Right lobe of liver (tissue), 6 donors: ENCODE measurements around the gene MTMR10. TPM values are rescaled to one million over a fixed set of nuclear protein-coding genes. Genes with fewer than 3 reads are reported as not detected.
A peak's percentile ranks its signal among the peaks of the same experiment; 100 is the strongest.

ENCODE experiments used
- ATAC-seq, 4 donors: fragments of 200-7000 bp; cut with Tn5 transposase; one replicate each; pipeline ENCODE4 v1.9.1; 2020; ENCODE audit warnings: mild to moderate bottlenecking in 4 of 4, moderate library complexity in 4 of 4
- DNase-seq, 3 donors: peaks; one replicate each; pipeline ENCODE4 v3.0.0-alpha.2; 2020
- H3K27ac ChIP-seq, 3 donors: fragments of 200-600 bp; one replicate each; pipeline ENCODE4 v1.8.0; 2022
- H3K27me3 ChIP-seq, 2 donors: fragments of 200-600 bp; one replicate each; pipeline ENCODE4 v1.8.0; 2022
- H3K36me3 ChIP-seq, 4 donors: fragments of 200-600 bp; sonication (generic) in 1 of 4; one replicate each; pipeline versions ENCODE4 v1.5.1 to v1.8.0; 2017 to 2022; ENCODE audit warnings: control low read depth in 1 of 4
- H3K4me1 ChIP-seq, 4 donors: fragments of 200-600 bp; sonication (generic) in 1 of 4; one replicate each; pipeline versions ENCODE4 v1.5.1 to v1.8.0; 2017 to 2022; ENCODE audit warnings: control low read depth in 1 of 4
- H3K4me3 ChIP-seq, 3 donors: fragments of 200-600 bp; one replicate each; pipeline ENCODE4 v1.8.0; 2022
- H3K9me3 ChIP-seq, 4 donors: fragments of 200-600 bp; sonication (generic) in 1 of 4; one replicate each; pipeline versions ENCODE4 v1.5.1 to v1.8.0; 2017 to 2022; ENCODE audit warnings: control low read depth in 1 of 4
- CTCF ChIP-seq, 4 donors: fragments of 200-600 bp in 3 of 4; fragments of 450-650 bp in 1 of 4; IDR thresholded peaks; one replicate each; pipeline versions ENCODE4 v1.5.1 to v1.8.0; 2016 to 2022; ENCODE audit warnings: antibody characterized with exemption in 4 of 4, mild to moderate bottlenecking in 2 of 4
- POLR2A ChIP-seq: fragments of 450-650 bp; IDR thresholded peaks from one replicate; pipeline ENCODE4 v1.6.1; 2017; ENCODE audit warnings: antibody characterized with exemption, mild to moderate bottlenecking
- WGBS: methylation state at CpG from one replicate; pipeline ENCODE4 v1.1.6; 2018; ENCODE audit warnings: low coverage, low lambda C conversion rate; ENCODE audit not compliant: insufficient coverage; ENCODE audit errors: missing lambda C conversion rate; 5-methylcytosine and 5-hydroxymethylcytosine counted together
- intact Hi-C, 2 donors: fragments of 100-400 bp; cut with DNase I; formaldehyde crosslinking; loops; one replicate each; pipeline versions ENCODE4 v1.11.2 to v1.14.1; 2022
- long read RNA-seq: library from polyadenylated mRNA; unstranded; transcript quantifications from one replicate; pipeline ENCODE4 v2.0.0, GENCODE V29; 2019
- total RNA-seq, 6 experiments: library from RNA; depleted of rRNA in 2 of 6; stranded (reverse); fragments of >200 nt in 2 of 6; fragmentation: NEBNext Ultra II Directional in 3 of 6; extraction: Animal tissue kit (Norgen Biotek cat#: 25700) in 3 of 6; gene quantifications; one replicate each; pipeline versions ENCODE4 v1.1.0 to v1.2.4, GENCODE V29; 2016 to 2023
- donor health status: DM: no; HTN: yes; CAD: no.
- donor health status: DM: no; HTN: no; CAD: no.
- donor health status: DM: no; HTN: no; CAD: no.
- donor health status: DM: no; HTN: yes; CAD: no.
- donor health status: DM: no; HTN: yes; CAD: no.

MTMR10 gene
- total RNA-seq: 10 to 100 TPM; 16.2 to 29.1 (median 22.3) TPM
- long read RNA-seq, partial matches to known transcripts: 0 of 1 reads
- long read RNA-seq, other reads (novel, unspliced or antisense): 1 of 1 reads

GRCh38 chr15:30991255-30992235 is at the start of gene MTMR10:
Gene MTMR10 (minus strand): TSS chr15:30991628. CDS start chr15:30991506, 122 bp downstream.
- ATAC-seq: peak; percentile 85 to 96 (median 90)
- intact Hi-C loops: no loop called here
- 0% methylated on average over 12 of the region's 114 CpGs for WGBS

GRCh38 chr15:31040611-31041010 is 49.2 kb upstream of the MTMR10 start:
- intact Hi-C loops: no loop called here
- no peaks in the 10 kb centered on the region for H3K9me3 ChIP-seq
- no peak for DNase-seq
- H3K4me1 ChIP-seq: no peaks in the 10 kb centered on the region
- TF ChIP-seq POLR2A (no peak), CTCF (IDR thresholded peaks at IDR 0.05) (no peak)
- no peak overlapping the region for H3K4me3 ChIP-seq
- WGBS: 79% methylated on average over 2 of the region's 8 CpGs
- H3K36me3 ChIP-seq: no peaks in the 10 kb centered on the region
- no peak for ATAC-seq
- H3K27me3 ChIP-seq: no peaks in the 10 kb centered on the region
- H3K27ac ChIP-seq: no peak overlapping the region

More at GRCh38 chr15:30991255-30992235, at the start of gene MTMR10:
- Histone ChIP-seq H3K27ac (peak within 1 kb of the TSS; percentile 92 to 98 (median 96)), H3K36me3 (peaks cover 0 to 2% (median 0%) of the 10 kb centered on the region in 4 donors), H3K27me3 (no peaks in the 10 kb centered on the region), H3K9me3 (no peaks in the 10 kb centered on the region), H3K4me1 (peaks cover 0 to 39% (median 9%) of the 10 kb centered on the region in 4 donors), H3K4me3 (peak within 1 kb of the TSS; percentile 60 to 94 (median 69))
- TF ChIP-seq POLR2A (peak; percentile 98), CTCF (IDR thresholded peaks at IDR 0.05) (no peak)
- peak; percentile 88 to 92 (median 89) for DNase-seq

- ATAC-seq (no peak), DNase-seq (no peak)
- Histone ChIP-seq H3K27me3 (no peaks in the 10 kb centered on the region), H3K4me3 (no peak overlapping the region), H3K27ac (no peak overlapping the region), H3K9me3 (no peaks in the 10 kb centered on the region), H3K36me3 (no peaks in the 10 kb centered on the region), H3K4me1 (no peaks in the 10 kb centered on the region)
- intact Hi-C loops: no loop called here
- WGBS: 76% methylated on average over 5 of the region's 16 CpGs
- no peak for TF ChIP-seq CTCF (IDR thresholded peaks at IDR 0.05)
- no peak for TF ChIP-seq POLR2A
Measured at GRCh38 chr15:31039961-31040360, 48.5 kb upstream of the MTMR10 start.

- TF ChIP-seq POLR2A (no peak), CTCF (IDR thresholded peaks at IDR 0.05) (no peak)
- Histone ChIP-seq H3K4me3 (no peak overlapping the region), H3K27me3 (no peaks in the 10 kb centered on the region), H3K27ac (no peak overlapping the region), H3K9me3 (no peaks in the 10 kb centered on the region), H3K4me1 (no peaks in the 10 kb centered on the region), H3K36me3 (no peaks in the 10 kb centered on the region)
- ATAC-seq (no peak), DNase-seq (no peak)
- 89% methylated on average over 10 of the region's 10 CpGs for WGBS
- intact Hi-C loops: no loop called here
Measured at GRCh38 chr15:31037731-31038477, 46.5 kb upstream of the MTMR10 start.
